ENCODE results near the gene KRT5. TPM values are rescaled to one million over a fixed set of nuclear protein-coding genes. Genes with fewer than 3 reads are reported as not detected.

Gene KRT5
- total RNA-seq, 2 donors from 2014 or later, result not detected

GRCh38 chr12:52537101-52537500, 16.9 kb upstream of the KRT5 start:
- no peak for TF ChIP-seq CTCF (IDR thresholded peaks at IDR 0.05)
- Histone ChIP-seq H3K27ac (no peak overlapping the region), H3K9me3 (no peaks in the 10 kb centered on the region), H3K4me1 (no peaks in the 10 kb centered on the region), H3K36me3 (no peaks in the 10 kb centered on the region), H3K9ac (ENCODE audit: low read depth in 2 of 2, low read length in 2 of 2) (no peak overlapping the region), H3K4me3 (no peak overlapping the region), H3K27me3 (no peaks in the 10 kb centered on the region)
- intact Hi-C loops (cut with DNase I), result no loop called here
- no peak for DNase-seq

GRCh38 chr12:52535574-52535973, 15.4 kb upstream of the KRT5 start:
- H3K27ac ChIP-seq, result no peak overlapping the region
- H3K4me1 ChIP-seq, result no peaks in the 10 kb centered on the region
- DNase-seq, result no peak
- H3K36me3 ChIP-seq, result no peaks in the 10 kb centered on the region
- intact Hi-C loops (cut with DNase I), result no loop called here
- H3K9me3 ChIP-seq, result no peaks in the 10 kb centered on the region
- H3K4me3 ChIP-seq, result no peak overlapping the region
- H3K9ac ChIP-seq (ENCODE audit: low read depth in 2 of 2, low read length in 2 of 2), result no peak overlapping the region
- no peak for TF ChIP-seq CTCF (IDR thresholded peaks at IDR 0.05)
- H3K27me3 ChIP-seq, result no peaks in the 10 kb centered on the region

- Histone ChIP-seq H3K4me1 (no peaks in the 10 kb centered on the region), H3K4me3 (no peak overlapping the region), H3K27me3 (no peaks in the 10 kb centered on the region), H3K9me3 (no peaks in the 10 kb centered on the region), H3K36me3 (no peaks in the 10 kb centered on the region), H3K9ac (ENCODE audit: low read depth in 2 of 2, low read length in 2 of 2) (no peak overlapping the region), H3K27ac (no peak overlapping the region)
- peak; percentile 34 for DNase-seq
- intact Hi-C loops (cut with DNase I), result no loop called here
- no peak for TF ChIP-seq CTCF (IDR thresholded peaks at IDR 0.05)
Measured at GRCh38 chr12:52534482-52534881, 14.3 kb upstream of the KRT5 start.

- no peak for DNase-seq
- H3K27ac ChIP-seq, result no peak overlapping the region
- no peak for TF ChIP-seq CTCF (IDR thresholded peaks at IDR 0.05)
- H3K4me1 ChIP-seq, result no peaks in the 10 kb centered on the region
- H3K27me3 ChIP-seq, result no peaks in the 10 kb centered on the region
- no peaks in the 10 kb centered on the region for H3K36me3 ChIP-seq
- intact Hi-C loops (cut with DNase I), result no loop called here
- no peak overlapping the region for H3K9ac ChIP-seq (ENCODE audit: low read depth in 2 of 2, low read length in 2 of 2)
- no peak overlapping the region for H3K4me3 ChIP-seq
- H3K9me3 ChIP-seq, result no peaks in the 10 kb centered on the region
Measured at GRCh38 chr12:52533686-52534470, 13.7 kb upstream of the KRT5 start.

GRCh38 chr12:52532636-52533035, 12.4 kb upstream of the KRT5 start:
- DNase-seq, result no peak
- no peaks in the 10 kb centered on the region for H3K9me3 ChIP-seq
- H3K9ac ChIP-seq (ENCODE audit: low read depth in 2 of 2, low read length in 2 of 2), result no peak overlapping the region
- intact Hi-C loops (cut with DNase I), result no loop called here
- no peak overlapping the region for H3K27ac ChIP-seq
- no peak for TF ChIP-seq CTCF (IDR thresholded peaks at IDR 0.05)
- no peaks in the 10 kb centered on the region for H3K4me1 ChIP-seq
- H3K27me3 ChIP-seq, result no peaks in the 10 kb centered on the region
- H3K4me3 ChIP-seq, result no peak overlapping the region
- no peaks in the 10 kb centered on the region for H3K36me3 ChIP-seq
